SK-N-SH (cell line): ENCODE results near the gene CDKL5. TPM values are rescaled to one million over a fixed set of nuclear protein-coding genes. Genes with fewer than 3 reads are reported as not detected.

Experiments used
- polyA plus RNA-seq, 3 experiments: library from polyadenylated mRNA; depleted of rRNA; stranded (reverse); fragments of >200 nt; gene quantifications; 2 replicates each; pipeline ENCODE4 v1.2.3, GENCODE V29; 2012
- small RNA-seq, 7 experiments: library from RNA; depleted of rRNA; stranded (forward); fragments of <200 nt; gene quantifications; one replicate each; pipeline ENCODE3, GENCODE V24; 2012

Gene CDKL5
- polyA plus RNA-seq, 1 of the 3 experiments (the other 2 are of a cell fraction): 1.3 TPM

Small RNAs within 50 kb of the gene (small RNA-seq; reads per million reads assigned to genes)
- 0 reads per million in 7 experiments for gene RF00019

Other genes with a start within 250 kb of the CDKL5 start
- gene BEND2, start 204.7 kb upstream of the CDKL5 start, polyA plus RNA-seq (2012; rRNA removed): not detected in 2 replicates
- gene SCML2, start 70.9 kb upstream of the CDKL5 start, polyA plus RNA-seq (2012; rRNA removed): 3.2 and 4.1 TPM in 2 replicates
- gene RS1, start 246.5 kb downstream of the CDKL5 start, polyA plus RNA-seq (2012; rRNA removed): not detected in 2 replicates